Loucy (cell line): ENCODE results near the gene TRRAP.

Experiments used
- H2AFZ ChIP-seq: fragments of 200-600 bp; sonication (generic); 2 replicates; pipeline ENCODE4 v1.6.0; 2016; ENCODE audit warnings: antibody characterized with exemption, mild to moderate bottlenecking, low read length, moderate library complexity
- H3F3A ChIP-seq: fragments of 200-600 bp; 2 replicates; pipeline ENCODE4 v1.6.0; 2016; ENCODE audit warnings: antibody characterized with exemption, low read depth, mild to moderate bottlenecking
- H3K27me3 ChIP-seq: fragments of 200-600 bp; sonication (generic); 2 replicates; pipeline ENCODE4 v1.6.1; 2014; ENCODE audit warnings: low read length, mild to moderate bottlenecking; ENCODE audit not compliant: insufficient read depth, poor library complexity, severe bottlenecking
- H3K36me3 ChIP-seq: fragments of 200-600 bp; sonication (generic); 2 replicates; pipeline ENCODE4 v1.6.1; 2016; ENCODE audit warnings: low read length; ENCODE audit not compliant: insufficient read depth
- H3K4me1 ChIP-seq: fragments of 200-600 bp; sonication (generic); 2 replicates; pipeline ENCODE4 v1.5.1; 2014; ENCODE audit warnings: low read length, mild to moderate bottlenecking; ENCODE audit not compliant: insufficient read depth, poor library complexity, severe bottlenecking
- H3K4me2 ChIP-seq: fragments of 200-600 bp; sonication (generic); 2 replicates; pipeline ENCODE4 v1.6.0; 2014; ENCODE audit warnings: antibody characterized with exemption, low read length, low read depth, mild to moderate bottlenecking; ENCODE audit not compliant: poor library complexity, severe bottlenecking
- H3K4me3 ChIP-seq: fragments of 200-600 bp; sonication (generic); 2 replicates; pipeline ENCODE4 v1.5.1; 2014; ENCODE audit warnings: low read length, mild to moderate bottlenecking, mixed read lengths; ENCODE audit not compliant: poor library complexity, severe bottlenecking
- H3K79me2 ChIP-seq: fragments of 200-600 bp; sonication (generic); 2 replicates; pipeline ENCODE4 v1.6.1; 2014; ENCODE audit warnings: low read length; ENCODE audit not compliant: insufficient read depth
- H3K9ac ChIP-seq: fragments of 200-600 bp; sonication (generic); 2 replicates; pipeline ENCODE4 v1.6.0; 2014; ENCODE audit warnings: mild to moderate bottlenecking, low read depth, low read length, moderate library complexity; ENCODE audit not compliant: poor library complexity, severe bottlenecking
- H3K9me2 ChIP-seq: fragments of 200-600 bp; sonication (generic); replicated peaks from 2 replicates; pipeline ENCODE4 v1.6.1; 2016; ENCODE audit warnings: low read depth, low read length, mixed read lengths
- H3K9me3 ChIP-seq: fragments of 200-600 bp; sonication (generic); 2 replicates; pipeline ENCODE4 v1.6.1; 2014; ENCODE audit warnings: mild to moderate bottlenecking, antibody characterized with exemption, low read length, low read depth; ENCODE audit not compliant: insufficient read depth
- H4K20me1 ChIP-seq: fragments of 200-600 bp; sonication (generic); 2 replicates; pipeline ENCODE4 v1.6.0; 2014; ENCODE audit warnings: antibody characterized with exemption, low read length, mild to moderate bottlenecking; ENCODE audit not compliant: insufficient read depth, poor library complexity, severe bottlenecking
- EZH2phosphoT487 ChIP-seq: fragments of 200-600 bp; IDR thresholded peaks from 2 replicates; pipeline ENCODE4 v1.6.1; 2018; ENCODE audit warnings: antibody characterized with exemption, mild to moderate bottlenecking, moderate library complexity, borderline replicate concordance
- TF ChIP-seq, protein P1 (sequence below): fragments of 200-600 bp; sonication (generic); conservative IDR thresholded peaks from 2 replicates; pipeline ENCODE4 v1.5.1; 2014; ENCODE audit warnings: mild to moderate bottlenecking, antibody characterized with exemption, low read length

The TRRAP gene

DNA sequence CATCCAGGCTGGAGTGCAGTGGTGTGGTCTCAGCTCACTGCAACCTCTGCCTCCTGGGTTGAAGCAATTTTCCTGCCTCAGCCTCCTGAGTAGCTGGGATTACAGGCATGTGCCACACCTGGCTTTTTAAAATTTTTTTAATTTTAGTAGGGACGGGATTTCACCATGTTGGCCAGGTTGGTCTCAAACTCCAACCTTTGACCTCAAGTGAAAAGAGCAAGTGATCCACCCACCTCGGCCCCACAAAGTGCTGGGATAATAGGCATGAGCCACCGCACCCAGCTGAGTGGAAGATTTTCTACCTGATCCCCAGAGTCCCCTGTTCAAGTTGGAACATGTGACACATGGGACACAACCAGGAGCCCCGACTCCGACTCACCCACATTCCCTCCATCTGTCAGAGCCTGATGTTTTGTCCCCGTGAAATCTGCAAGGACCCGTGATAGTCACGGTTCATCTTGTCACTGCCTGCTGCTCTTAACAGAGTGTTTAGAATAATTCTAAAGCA, 161.1 kb downstream of the TRRAP start:
- Histone ChIP-seq H3K36me3 (peaks cover 90% of the 10 kb centered on the region; the same call in 1 of the 2 replicates), H3K4me1 (no peaks in the 10 kb centered on the region), H3K4me2 (no peak overlapping the region), H3F3A (no peaks in the 10 kb centered on the region), H2AFZ (no peak overlapping the region), H4K20me1 (no peaks in the 10 kb centered on the region), H3K27me3 (no peaks in the 10 kb centered on the region), H3K9me2 (no peaks in the 10 kb centered on the region), H3K9ac (no peak overlapping the region), H3K9me3 (no peaks in the 10 kb centered on the region), H3K4me3 (no peak overlapping the region), H3K79me2 (no peaks in the 10 kb centered on the region)
- TF ChIP-seq, protein P1, sequence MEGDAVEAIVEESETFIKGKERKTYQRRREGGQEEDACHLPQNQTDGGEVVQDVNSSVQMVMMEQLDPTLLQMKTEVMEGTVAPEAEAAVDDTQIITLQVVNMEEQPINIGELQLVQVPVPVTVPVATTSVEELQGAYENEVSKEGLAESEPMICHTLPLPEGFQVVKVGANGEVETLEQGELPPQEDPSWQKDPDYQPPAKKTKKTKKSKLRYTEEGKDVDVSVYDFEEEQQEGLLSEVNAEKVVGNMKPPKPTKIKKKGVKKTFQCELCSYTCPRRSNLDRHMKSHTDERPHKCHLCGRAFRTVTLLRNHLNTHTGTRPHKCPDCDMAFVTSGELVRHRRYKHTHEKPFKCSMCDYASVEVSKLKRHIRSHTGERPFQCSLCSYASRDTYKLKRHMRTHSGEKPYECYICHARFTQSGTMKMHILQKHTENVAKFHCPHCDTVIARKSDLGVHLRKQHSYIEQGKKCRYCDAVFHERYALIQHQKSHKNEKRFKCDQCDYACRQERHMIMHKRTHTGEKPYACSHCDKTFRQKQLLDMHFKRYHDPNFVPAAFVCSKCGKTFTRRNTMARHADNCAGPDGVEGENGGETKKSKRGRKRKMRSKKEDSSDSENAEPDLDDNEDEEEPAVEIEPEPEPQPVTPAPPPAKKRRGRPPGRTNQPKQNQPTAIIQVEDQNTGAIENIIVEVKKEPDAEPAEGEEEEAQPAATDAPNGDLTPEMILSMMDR = no peak
- TF ChIP-seq EZH2phosphoT487 = no peak

DNA sequence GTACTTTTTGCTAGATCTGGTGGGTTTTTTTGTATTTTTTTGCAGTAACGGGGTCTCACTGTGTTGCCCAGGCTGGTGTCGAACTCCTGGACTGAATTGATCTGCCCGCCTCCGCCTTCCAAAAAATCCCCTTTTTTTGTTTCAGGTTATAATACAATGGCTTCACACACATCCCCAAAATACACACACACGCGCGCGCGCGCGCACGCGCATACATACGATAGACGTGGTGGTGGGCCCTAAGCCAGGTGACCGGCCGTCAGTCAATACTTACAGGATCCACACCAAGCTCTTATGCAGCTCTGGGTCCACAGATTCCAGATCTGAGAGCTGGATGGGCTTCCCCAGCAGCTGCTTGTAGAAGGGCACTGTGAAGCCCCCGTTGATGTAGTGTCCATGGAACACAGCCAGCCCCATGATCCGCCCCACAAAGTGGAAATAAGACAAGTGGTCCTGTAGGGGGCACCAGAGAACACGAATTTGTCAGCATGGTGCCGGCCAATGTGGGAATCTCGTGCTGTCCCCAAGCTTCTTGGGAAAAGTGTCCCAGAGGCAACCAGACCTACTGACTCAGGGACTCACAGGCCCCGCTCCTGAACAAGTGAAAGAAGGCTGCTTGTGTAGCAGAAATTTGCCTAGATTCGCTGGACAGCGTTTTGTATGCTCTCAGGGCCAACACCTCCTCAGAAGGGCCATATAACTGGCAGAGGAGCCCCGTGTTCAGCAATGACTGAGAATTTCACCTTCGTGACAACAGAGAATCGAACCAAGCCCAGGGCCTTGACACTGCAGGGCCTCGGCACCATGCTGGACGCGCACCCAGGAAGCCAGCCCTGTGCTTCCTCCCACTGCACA, 162.0 kb downstream of the TRRAP start:
- TF ChIP-seq EZH2phosphoT487 = no peak
- TF ChIP-seq, protein P1 = peak; percentile 80
- H4K20me1 ChIP-seq = no peaks in the 10 kb centered on the region
- H3K4me3 ChIP-seq = no peak overlapping the region
- H3K4me2 ChIP-seq = no peak overlapping the region
- no peak overlapping the region for H3K9ac ChIP-seq
- H3F3A ChIP-seq = no peaks in the 10 kb centered on the region
- no peaks in the 10 kb centered on the region for H3K9me3 ChIP-seq
- H3K79me2 ChIP-seq = no peaks in the 10 kb centered on the region
- H3K36me3 ChIP-seq = peaks cover 89% of the 10 kb centered on the region; the same call in 1 of the 2 replicates
- H3K27me3 ChIP-seq = no peaks in the 10 kb centered on the region
- H3K4me1 ChIP-seq = no peaks in the 10 kb centered on the region
- H3K9me2 ChIP-seq = no peaks in the 10 kb centered on the region
- no peak overlapping the region for H2AFZ ChIP-seq

GRCh38 chr7:99041526-99041925, 163.2 kb downstream of the TRRAP start:
- Histone ChIP-seq H3K79me2 (no peaks in the 10 kb centered on the region), H3K4me2 (no peak overlapping the region), H3K9me2 (no peaks in the 10 kb centered on the region), H3K9ac (no peak overlapping the region), H3K9me3 (no peaks in the 10 kb centered on the region), H4K20me1 (no peaks in the 10 kb centered on the region), H3K4me3 (no peak overlapping the region), H3K4me1 (no peaks in the 10 kb centered on the region), H3K36me3 (peaks cover 85% of the 10 kb centered on the region; the same call in 1 of the 2 replicates), H3K27me3 (no peaks in the 10 kb centered on the region), H3F3A (no peaks in the 10 kb centered on the region), H2AFZ (no peak overlapping the region)
- TF ChIP-seq EZH2phosphoT487 = no peak
- TF ChIP-seq, protein P1 = no peak
